SIG-M5 treated with dmso at 0.1 percent for 504 hours (cell line): ENCODE results near the gene SCMH1.

Source experiments
- DNase-seq: peaks from one replicate; lab custom pipeline; 2025; ENCODE audit not compliant: unreplicated experiment; lab: John Stamatoyannopoulos, UW

Gene SCMH1

DNA sequence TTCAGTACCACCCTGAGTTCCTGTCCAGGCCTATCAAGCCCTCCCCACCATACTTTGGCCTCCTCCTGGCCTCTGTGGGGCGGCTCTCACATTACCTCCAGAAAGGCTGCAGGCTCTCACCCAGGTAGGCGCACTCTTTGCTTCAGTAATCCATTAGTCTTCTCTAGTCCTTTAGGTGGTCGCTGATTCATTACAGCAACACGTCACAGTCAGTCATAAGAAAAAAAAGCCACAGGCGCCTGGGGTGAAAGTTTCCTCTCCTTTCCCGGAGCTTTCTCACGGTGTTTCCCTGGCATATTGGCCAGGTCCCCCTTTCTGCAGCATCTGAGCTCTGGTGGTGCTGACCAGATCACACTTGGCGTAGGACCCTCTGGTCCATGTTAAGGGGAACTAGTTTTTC lies 232.6 kb downstream of the SCMH1 start:
- DNase-seq: no peak

DNA sequence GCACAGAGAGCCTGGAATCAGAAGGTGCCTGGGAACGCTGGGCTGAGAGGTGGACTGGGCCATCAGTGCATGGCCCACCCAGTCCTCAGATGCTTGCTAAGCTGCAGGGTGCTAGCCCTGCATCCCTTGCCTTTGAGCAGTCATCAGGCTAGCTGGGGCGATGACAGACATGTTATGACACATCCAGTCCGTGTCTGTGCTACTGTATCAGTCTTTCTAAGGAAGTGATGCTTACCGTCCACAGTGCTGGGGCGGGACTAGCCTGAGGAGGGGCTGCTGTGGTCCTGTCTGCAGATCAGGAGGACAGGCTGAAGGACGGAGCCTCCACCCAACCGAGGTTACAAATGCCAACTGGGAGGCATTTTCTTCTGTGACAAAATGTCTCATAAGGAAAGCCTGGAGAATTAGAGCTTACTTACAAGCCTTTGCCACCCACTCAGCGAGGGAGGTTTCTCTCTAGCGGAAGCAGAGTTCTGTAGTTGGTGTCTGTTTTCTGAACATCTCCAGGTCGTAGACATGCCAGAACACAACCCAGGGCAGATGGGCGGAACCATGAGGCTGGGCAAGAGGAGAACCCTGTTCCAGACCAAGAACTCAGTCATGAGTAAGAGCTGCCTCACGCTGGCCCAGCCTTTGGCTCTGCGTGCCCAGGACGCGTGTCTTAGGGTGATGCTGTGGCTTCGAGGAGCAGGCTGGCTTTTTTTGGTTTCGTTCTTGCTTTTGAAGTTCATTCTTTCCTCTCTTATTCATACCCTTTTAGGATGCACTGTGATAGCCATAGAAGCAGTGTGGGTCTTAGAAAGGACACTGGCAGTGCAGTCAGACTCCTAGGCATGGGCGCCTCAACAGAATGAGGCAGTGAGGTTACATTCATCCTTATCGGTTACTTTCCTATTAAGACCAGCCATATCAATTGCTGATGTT lies 234.9 kb downstream of the SCMH1 start:
- no peak for DNase-seq

DNA sequence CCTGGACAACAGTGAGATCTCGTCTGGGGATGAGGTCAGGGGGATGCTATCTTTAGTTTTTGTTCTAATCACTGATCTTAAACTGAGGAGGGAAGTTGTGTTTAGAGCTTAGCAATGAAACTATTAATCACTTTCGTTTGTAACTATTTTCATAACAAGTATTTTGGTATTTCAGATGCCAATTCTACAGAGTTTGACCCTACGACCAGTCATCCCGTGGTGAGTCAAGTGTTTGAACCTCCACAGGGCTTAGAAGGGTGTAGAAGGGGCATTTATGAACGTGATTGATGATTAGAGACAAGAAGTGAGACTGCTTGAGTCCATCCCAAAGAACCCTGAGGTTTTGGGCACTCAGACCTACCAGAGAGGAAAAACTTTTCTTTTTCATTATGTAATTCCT lies 236.2 kb downstream of the SCMH1 start:
- no peak for DNase-seq

DNA sequence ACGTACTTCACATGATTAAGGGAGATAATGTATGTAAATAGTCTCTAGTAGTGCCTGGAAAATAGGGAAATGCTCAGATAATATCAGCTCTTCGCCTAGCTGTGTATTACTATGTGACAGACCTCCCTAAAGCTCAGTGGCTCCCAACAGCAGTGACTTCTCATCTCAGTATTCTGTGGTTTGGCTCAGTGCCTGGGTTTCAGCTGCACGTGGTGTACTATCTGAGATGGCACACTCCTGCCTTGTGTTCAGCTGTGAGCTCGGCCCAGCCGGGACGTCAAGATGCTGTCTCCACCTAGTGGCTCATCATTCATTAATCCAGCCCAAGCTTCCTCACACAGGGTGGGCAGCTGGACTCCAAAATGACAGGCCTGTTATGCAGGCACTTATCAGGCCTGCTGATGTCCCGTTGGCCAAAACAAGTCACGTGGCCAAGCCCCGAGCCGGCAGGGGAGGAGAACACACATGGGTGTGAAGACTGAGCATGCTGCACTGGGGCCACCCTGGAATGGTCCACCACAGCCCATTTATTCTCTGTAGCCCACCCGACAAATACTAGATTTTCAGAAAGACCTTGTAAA lies 238.4 kb downstream of the SCMH1 start:
- DNase-seq: peak; percentile 95

DNA sequence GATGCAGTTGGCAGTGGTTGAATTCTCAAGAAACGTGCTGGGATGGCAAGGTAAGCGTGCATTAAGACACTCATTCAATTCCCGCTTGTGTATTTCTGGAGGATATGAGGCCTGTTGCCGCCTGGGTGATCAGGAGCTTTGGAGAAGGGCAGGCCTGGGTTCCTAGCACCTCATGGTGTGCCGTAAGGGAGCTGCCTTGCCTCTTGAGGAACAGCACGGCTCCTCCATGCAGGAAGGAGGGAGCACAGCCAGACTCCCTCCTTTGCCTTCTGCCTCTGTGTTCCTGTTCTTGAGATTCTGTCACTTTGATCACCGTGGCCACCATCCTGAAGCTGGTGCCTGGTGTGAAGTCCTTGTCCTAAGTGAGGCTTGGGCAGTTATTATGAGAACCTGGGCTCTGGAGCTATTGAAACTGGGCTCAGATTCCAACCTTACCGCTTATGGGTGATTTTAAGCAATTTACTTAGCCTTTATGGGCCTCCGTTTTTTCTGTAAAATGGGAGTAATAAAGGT lies 238.9 kb downstream of the SCMH1 start:
- DNase-seq: no peak

DNA sequence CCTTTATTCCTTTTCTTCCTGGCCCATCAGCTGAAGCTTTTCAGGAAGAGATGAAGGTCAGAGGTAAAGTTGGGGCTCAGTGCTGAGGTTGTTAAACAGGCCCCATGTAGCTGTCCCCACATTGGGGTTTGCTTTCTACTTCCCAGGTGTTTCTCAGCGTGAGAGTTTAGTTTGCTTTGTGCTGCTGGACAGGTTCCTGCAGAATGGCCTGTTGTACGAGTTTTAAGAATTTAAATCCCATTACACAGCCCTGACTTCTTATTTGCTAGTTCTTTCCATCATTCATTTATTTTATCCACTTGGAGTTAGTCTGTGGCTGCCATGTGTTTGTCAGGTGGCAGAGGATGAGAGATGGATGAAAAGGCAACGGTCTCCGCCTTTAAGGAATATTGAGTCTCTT lies 243.4 kb downstream of the SCMH1 start:
- no peak for DNase-seq

DNA sequence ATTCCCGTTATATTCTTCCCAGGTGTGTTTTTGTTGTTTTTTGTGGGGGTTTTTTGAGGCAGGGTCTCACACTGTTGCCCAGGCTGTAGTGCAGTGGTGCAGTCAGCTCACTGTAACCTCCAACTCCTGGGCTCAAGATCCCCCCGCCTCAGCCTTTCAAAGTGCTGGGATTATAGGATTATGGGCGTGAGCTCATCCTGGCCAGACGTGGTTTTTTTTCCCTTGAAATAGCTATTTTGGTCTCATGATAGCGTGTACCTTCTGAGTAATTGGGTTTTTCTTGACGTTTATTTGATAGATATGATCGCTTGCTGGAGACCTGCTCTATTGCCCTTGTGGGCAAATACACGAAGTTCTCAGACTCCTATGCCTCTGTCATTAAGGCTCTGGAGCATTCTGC lies 245.0 kb downstream of the SCMH1 start:
- DNase-seq: no peak

DNA sequence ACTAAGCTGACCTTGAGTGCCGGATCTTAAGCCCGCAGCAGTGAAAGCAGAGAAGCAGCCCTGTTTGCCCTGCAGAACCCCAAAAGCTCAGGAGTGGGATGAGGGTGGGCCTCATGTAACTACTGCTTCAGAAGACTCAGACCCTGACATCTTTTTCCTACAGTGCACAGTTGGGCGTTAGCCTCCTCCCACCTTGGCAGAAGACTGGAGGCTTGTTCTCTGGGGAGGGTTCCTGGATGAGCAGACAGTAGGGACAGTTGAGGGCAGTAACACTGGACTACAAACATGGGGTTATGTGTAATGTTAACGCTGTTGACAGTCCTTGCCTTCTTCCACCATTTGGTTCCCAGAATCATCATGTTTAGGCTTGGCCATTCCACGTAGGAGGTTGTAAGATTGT lies 253.0 kb downstream of the SCMH1 start:
- no peak for DNase-seq

DNA sequence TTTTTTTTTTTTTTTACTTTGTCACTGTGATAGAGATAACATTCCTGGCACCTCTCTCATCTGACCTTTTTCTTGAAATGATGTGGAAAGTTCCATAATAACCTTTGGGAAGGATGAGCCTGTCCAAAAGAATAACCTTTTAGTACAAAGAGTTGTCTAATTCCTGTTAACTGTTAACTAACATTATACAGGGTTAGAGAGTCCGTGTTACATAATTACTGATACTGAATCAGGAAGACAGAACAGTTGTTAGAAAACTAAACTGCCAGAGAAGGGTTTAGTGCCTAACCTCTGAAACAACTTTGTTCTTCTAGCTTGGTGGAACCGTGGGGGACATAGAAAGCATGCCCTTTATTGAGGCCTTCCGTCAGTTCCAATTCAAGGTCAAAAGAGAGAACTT lies 253.8 kb downstream of the SCMH1 start:
- no peak for DNase-seq

DNA sequence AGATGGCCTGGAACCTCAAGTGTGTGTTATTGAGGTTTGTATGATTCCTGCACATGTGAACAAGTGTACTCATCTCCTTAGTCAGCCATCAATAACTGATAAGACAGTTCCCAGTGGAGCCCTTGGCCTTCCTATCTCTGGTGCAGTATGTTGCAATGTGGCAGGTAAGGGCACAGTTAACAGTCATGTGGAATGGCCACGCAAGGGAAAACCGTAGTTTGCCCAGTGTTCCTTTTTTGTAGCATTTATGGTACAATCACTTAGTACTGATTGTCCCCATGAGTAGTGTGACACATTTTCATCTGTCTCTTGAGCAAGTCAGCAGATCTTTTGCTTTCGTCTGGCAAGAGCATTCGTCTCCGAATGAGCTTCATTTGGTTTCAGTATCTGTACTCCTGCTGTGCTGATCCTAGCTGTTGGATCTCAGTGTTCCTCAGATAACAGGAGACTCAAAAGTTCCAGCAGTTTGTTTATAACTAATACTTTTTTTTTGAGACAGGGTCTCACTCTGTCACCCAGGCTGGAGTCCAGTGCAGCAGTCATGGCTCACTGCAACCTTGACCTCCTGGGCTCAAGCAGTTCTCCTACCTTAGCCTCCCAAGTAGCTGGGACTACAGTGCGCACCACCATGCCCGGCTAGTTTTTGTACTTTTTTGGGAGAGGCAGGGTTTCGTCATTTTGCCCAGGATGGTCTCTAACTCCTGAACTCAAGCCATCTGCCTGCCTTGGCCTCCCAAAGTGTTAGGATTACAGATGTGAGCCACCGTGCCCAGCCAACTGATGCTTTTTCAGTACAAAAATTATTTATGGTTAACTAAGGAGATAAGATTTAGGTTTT lies 254.4 kb downstream of the SCMH1 start:
- no peak for DNase-seq

DNA sequence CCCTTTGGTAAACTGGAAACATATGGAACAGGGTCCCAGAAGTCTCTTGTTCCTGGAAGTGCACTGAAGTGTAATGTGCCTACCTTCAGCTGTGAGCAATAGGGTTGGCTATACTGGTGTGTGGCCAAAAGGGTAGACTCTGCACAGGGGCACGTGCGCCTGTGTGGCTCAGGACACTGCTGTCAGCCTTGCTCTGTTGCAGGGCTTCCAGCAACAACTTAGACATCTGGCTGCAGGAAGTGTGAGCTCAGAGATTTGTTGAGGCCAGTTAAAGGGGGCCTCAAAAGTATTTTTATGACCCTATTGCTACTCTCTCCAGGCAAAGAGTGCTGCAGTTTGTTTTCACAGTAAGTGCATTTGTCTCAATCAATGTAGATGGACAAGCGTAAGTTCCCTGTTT lies 255.2 kb downstream of the SCMH1 start:
- no peak for DNase-seq

DNA sequence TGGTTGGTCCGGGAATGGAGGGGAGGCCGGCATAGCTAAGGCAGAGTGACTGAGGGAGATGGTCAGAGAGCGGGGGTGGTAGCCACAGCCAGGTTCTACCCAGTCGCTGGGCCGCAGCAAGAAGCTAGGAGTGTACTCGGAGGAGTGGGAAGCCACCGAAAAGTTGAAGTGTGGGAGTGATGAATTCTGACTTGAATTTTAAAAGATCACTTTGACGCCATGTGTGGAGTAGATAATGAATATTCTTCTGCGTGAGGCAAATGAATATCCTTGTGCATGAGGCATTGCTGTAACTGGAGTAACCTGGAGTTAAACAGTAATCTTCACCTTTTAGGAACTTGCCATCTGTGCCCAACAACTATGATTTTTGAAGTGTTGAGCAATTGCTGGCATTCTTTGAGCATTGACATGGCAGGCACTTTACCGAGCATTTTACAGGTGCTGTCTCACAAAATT lies 255.8 kb downstream of the SCMH1 start:
- no peak for DNase-seq

DNA sequence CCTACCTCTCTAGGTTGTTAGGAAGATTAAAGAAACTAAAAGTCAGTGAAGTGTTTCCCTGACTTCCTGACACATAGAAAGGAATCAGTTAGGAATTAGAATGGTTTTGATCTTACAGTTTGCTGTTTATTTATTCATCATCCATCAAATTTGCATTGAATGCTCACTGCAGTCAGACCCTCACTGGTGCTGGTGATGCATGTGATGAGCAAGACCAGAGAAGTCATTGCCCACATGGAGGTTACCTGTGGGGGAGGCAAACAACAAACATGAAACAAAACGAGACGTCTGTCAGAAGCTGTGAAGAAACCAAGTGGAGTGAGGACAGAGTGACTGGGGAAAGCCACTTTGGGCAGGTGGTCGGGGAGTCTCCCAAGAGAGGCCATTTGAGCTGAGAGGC lies 256.2 kb downstream of the SCMH1 start:
- DNase-seq: no peak

DNA sequence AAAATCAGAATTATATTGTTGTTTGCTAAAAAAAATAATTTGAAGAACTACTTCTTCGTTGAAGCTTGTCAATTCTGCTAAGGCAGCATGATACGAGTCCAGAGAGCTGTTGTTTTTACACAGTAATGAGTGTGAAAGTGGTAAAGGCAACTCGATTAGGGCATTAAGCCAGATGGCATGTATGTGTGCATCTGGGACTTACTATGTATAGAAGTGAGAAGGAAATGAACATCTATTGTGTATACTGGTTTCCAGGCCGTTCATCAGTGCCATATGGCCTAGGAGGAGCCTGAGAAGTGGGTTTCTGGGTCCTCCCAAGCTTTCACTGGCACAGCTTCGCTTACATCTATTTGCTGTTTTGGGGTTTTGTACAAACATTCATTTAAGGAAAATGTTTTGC lies 256.9 kb downstream of the SCMH1 start:
- DNase-seq: no peak

DNA sequence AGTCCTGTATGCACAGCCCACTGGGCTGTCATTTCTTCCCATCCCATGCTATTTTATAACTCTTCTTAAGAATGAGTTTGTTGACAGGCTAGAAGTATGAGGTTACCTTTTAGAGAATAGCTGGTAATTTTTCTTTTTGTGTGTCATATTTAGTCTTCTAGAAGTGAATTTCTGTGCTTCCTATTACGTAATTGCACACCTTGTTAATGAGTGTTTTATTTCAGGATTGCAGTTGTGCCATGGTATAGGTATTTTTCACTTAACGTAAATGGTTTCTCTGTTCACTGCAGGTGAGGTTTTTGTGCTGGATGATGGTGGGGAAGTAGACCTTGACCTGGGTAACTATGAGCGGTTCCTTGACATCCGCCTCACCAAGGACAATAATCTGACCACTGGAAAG lies 257.6 kb downstream of the SCMH1 start:
- no peak for DNase-seq

DNA sequence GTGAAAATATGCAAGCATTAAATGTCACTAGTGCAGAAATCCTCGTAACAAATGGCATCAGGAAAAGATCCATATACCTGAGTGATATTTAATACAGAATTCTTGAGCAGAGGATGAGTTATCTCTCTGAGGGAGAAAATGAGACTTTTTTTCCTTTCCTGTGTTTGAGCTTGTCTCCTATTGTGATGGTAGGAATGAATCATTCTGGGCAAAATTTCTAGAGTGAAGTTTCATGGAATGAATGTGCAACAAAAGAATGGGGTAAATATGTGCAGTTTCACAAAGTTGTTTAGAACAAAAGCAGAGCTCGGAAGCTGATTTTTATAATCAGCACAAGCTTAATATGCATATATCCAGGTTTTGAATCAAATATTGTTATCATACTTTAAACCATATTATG lies 258.0 kb downstream of the SCMH1 start:
- DNase-seq: no peak

DNA sequence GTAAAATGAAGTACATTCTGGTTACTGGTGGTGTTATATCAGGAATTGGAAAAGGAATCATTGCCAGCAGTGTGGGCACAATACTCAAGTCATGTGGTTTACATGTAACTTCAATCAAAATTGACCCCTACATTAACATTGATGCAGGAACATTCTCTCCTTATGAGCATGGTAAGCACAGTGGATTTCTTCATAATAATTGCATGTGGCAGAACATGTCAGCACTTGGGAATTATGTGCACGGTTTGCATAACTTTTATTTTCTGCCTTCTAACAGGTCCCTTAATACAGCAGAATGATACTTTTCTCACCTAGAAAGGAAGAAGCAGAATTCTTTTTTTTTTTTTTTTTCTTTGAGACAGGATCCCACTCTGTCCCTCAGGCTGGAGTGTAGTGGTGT lies 258.8 kb downstream of the SCMH1 start:
- DNase-seq: no peak

DNA sequence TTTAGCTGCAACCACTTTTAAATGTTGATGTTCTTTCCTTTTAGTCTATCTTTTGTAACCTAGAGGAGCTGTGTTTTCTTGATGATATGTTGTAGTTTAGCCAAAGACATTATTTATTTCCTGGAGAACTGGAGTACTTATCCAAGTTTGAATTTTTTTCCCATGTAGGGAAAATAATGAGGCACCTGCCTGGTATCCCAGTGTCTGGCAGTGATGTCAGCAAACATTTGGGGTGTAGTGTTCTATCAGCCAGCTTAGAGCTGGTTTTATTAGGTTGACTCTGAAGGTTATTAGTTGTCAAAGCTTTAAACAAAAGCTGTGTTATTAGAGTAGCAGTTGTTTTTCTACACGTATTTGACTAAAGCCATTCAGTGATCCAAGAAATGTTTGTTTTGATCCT lies 259.4 kb downstream of the SCMH1 start:
- DNase-seq: no peak

DNA sequence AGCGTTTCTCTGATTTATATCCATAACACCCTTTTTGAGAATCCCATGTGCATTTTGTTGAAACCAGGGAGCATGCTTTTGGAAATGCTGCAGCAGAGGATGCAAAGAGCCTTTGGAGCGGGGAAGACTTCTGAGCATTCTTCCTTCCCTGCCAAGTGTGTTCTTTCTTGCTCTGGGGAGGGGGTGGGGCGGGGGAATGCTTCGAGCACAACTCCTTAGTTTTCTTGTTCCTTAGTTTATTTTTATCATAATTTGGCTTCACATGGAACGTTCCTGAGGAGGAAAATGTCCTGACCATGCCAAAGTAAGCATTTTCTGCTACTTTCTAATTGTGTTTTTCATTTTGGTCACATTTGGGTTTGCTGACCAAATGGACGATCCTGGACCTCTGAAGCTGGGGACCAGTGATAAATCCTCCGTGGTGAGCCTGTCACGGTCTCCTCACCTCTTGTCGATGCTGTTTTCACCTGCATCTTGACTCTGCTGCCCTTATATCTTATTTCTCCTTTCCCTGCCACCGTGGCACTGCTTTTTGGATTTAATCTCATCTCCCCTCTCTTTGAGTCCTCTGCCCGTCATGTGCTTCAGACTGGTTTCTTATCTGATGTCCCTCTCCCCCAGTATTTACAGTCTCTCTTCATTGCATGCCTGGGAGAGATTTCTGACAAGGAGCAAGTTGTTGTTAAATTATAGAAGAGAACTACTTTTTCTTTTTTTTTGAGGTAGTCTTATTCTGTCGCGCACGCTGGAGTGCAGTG lies 260.2 kb downstream of the SCMH1 start:
- no peak for DNase-seq

DNA sequence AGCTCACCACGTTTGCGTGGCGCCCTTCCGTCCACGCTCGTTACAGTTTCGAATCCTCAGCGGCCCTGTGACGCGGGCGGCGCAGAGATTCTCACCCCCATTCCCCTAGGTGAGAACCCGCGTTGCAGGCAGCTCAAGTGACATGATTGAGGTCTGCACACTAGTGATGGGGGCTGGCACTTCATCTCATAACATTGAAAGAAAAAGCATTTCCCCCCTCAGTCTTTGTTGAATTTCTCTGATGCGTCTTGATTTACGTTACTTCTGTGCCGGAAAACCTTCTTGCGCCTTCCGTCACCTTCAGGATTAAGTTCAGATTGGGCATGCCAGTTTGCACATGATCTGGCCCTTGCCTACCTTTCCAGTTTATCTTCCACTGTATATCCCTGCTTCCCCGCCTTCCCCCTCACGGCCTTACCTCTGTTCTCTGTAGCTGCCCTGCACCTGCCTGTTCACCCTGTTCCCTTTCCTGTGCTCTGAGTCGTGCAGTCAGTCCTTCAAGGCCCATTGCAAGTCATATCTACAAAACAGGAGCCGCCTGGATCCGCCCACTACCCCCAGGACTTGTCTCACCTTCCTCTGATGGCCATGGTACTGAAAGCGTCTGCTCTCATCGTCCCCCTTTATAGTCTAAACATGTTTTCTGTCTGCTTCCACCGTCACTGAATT lies 261.5 kb downstream of the SCMH1 start:
- DNase-seq: peak; percentile 32
